ENCODE results near the gene NDFIP1.

NDFIP1 gene

GRCh38 chr5:142119051-142119625, 10.6 kb downstream of the NDFIP1 start:
- no peak for DNase-seq (ENCODE audit: low read depth in 2 of 2)

- DNase-seq (ENCODE audit: low read depth in 2 of 2) = no peak
Observed at GRCh38 chr5:142120247-142120935, 11.8 kb downstream of the NDFIP1 start.

GRCh38 chr5:142122121-142122520, 13.5 kb downstream of the NDFIP1 start:
- no peak for DNase-seq (ENCODE audit: low read depth in 2 of 2)

- DNase-seq (ENCODE audit: low read depth in 2 of 2) = no peak
Observed at GRCh38 chr5:142125378-142125777, 16.8 kb downstream of the NDFIP1 start.

- no peak for DNase-seq (ENCODE audit: low read depth in 2 of 2)
Observed at GRCh38 chr5:142125963-142126362, 17.4 kb downstream of the NDFIP1 start.

- no peak for DNase-seq (ENCODE audit: low read depth in 2 of 2)
Observed at GRCh38 chr5:142128675-142129208, 20.2 kb downstream of the NDFIP1 start.

DNA sequence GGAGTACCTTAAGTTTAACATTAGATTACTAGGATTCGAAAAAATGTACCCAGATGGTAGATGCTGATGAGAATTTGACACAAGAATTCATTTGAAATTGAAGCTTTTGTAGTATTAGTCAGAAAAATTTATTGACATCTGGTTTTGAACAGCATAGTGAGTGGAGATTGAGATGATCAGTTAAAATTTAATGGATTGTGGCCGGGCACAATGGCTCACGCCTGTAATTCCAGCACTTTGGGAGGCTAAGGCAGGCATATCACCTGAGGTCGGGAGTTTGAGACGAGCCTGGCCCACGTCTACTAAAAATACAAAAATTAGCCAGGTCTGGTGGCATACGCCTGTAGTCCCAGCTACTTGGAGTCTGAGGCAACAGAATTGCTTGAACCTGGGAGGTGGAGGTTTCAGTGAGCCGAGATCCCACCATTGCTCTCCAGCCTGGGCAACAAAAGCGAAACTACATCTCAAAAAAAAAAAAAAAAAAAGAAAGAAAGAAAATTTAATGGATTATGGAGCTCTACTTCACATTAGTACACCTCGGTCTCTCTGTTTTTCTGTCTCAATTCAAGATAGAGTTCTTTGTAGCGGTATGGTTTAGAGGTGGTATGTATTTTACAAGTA, 21.0 kb downstream of the NDFIP1 start:
- no peak for DNase-seq (ENCODE audit: low read depth in 2 of 2)

GRCh38 chr5:142131394-142131793, 22.8 kb downstream of the NDFIP1 start:
- DNase-seq (ENCODE audit: low read depth in 2 of 2) = no peak

DNA sequence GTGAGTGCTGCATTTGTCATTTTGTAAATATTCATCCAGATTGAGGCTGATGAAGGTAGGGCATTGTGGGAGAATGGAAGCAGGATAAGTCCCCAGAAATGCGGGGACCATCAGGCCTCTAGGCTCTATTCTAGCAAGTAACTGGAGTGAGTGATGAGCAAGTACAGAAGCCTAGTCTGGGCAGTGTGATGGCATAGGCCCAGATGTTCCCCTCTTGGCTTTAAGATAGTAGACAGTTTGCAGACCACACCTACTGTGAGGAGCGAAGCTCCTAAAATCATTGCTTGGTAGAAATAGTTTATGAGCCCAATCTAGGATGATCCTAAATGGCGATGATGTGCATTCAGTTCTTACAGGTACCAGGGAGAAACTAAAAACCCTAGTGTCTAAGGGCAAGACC, 24.3 kb downstream of the NDFIP1 start:
- DNase-seq (ENCODE audit: low read depth in 2 of 2) = no peak

GRCh38 chr5:142133330-142134206, 25.0 kb downstream of the NDFIP1 start:
- no peak for DNase-seq (ENCODE audit: low read depth in 2 of 2)

GRCh38 chr5:142134331-142135010, 25.9 kb downstream of the NDFIP1 start:
- no peak for DNase-seq (ENCODE audit: low read depth in 2 of 2)

- DNase-seq (ENCODE audit: low read depth in 2 of 2) = no peak
Observed at GRCh38 chr5:142141463-142141862, 32.9 kb downstream of the NDFIP1 start.

- no peak for DNase-seq (ENCODE audit: low read depth in 2 of 2)
Observed at GRCh38 chr5:142143878-142144277, 35.3 kb downstream of the NDFIP1 start.

DNA sequence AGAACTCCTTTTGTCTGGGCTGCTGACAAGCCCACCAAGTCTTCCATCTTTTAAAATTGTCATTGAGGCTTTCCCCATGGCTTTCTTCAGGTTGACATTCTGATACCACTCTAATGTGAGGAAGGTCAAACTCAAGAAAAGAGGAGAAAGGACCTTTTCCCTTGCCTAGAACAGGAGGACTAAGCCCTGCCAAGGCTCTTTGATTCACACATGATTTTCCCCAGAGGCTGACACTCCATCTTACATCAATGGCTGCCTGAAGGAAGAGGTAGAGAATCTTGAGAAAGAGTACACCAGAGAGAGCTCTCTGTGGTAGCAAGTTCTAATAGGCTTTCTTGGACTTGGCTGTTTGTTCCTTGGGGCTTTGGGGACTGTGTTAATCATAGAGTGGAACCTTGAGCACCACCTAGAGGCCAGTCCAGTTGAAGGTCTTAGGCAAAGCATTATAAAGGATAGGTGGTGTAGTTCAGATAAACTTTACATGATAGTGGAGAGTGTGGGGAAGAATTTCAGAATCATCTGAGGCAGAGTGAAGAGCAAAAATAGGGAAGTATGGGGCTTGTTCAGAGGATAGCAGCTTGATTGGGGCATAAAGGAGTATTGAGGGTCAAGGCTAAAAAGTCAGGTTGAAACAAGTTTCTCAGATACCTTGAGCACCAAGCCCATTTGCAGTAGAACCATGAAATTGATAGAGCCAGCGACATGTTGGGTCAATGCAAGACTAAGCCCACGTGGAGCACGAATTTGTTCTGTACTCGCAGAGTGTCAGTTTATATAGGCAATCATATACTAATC, 36.7 kb downstream of the NDFIP1 start:
- DNase-seq (ENCODE audit: low read depth in 2 of 2) = peak; percentile 21 to 30

DNA sequence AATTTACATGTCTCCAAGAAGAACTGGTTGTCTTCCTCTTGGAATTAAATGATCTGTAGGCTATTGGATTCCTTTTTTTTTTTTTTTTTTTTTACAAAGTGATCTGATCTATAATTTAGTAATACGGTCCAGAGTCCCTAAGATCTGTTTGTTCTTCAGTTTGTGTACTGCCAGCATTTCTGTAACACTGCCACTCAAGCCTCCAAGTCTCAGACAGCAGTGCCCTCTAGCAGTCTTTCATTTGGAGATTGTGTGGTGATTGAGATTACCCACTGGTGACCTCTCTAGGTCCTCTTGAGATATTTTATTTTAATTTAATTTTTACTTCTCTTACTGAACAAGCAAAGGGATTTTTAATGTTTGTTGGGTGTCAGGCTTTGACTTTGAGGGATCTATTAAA, 40.8 kb downstream of the NDFIP1 start:
- no peak for DNase-seq (ENCODE audit: low read depth in 2 of 2)

DNA sequence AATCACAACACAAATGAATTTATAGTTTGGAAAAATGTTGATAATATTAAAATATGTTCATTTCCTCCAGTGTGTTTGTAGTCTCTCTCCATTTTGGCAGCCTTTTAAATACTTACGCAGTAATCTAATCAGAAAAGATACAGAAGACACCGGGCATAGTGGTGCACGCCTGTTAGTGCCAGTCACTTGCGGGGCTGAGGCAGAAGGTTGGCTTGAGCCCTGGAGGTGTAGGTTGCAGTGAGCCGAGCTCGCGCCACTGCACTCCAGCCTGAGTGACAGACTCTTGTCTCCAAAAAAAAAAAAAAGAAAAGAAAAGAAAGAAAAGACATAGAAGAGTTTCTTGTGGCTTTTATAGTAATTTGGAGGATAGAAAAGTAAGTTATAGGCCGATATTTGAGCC, 41.9 kb downstream of the NDFIP1 start:
- no peak for DNase-seq (ENCODE audit: low read depth in 2 of 2)

DNA sequence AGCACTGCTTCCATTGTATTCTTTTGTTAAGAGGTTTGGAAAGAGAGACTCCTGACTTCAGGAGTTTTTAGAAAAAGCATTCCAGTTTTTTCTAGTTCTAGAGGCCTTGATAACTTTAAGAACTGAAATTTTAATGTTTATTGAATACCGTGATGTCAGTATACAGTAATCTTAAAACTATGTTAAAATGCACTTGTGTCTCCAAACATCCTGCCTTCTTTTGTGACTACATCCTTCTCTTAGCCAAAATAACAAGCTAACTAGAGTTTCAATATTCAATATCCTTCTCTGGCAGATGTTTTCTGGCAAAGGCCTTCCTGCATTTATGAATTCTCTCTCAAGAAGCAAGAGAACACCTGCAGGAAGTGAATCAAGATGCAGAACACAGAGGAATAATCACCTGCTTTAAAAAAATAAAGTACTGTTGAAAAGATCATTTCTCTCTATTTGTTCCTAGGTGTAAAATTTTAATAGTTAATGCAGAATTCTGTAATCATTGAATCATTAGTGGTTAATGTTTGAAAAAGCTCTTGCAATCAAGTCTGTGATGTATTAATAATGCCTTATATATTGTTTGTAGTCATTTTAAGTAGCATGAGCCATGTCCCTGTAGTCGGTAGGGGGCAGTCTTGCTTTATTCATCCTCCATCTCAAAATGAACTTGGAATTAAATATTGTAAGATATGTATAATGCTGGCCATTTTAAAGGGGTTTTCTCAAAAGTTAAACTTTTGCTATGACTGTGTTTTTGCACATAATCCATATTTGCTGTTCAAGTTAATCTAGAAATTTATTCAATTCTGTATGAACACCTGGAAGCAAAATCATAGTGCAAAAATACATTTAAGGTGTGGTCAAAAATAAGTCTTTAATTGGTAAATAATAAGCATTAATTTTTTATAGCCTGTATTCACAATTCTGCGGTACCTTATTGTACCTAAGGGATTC, 43.1 kb downstream of the NDFIP1 start:
- DNase-seq (ENCODE audit: low read depth in 2 of 2) = peak; percentile 15 to 17

GRCh38 chr5:142152384-142152732, 43.8 kb downstream of the NDFIP1 start:
- DNase-seq (ENCODE audit: low read depth in 2 of 2) = no peak

DNA sequence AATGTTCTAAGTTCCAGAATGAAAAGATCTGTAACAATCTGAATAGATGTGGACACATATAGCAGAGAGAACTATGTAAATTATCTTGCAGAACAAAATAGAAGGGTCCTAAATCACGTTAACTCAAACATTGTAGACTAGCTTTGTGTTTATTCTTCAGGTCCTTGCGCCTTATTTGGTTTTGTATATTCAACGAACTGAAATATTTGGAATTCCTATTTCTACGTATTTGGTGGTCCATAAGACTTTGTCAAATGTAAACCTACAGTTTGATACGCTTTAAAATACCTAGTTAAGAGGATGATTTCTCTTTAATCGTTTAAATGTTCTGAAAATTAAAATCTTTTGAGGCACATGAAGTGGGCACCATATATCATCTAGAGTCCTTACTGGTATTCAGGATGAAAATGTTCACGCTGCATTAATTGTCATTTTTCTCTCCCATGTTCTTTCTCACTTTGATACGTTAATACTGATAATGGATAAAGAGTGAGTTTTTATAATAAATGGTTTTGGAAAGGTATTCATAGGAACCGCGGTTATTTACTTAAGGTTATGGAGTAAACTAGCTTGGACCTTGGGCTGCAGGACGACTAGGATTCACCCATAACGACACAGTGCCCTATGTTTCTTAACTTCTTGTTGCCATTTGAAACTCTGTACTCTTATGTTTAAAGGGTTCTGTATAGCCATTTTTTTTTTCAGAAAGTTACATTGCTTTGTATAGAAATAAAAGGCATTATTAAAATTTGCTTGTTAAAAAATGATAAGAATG, 45.3 kb downstream of the NDFIP1 start:
- no peak for DNase-seq (ENCODE audit: low read depth in 2 of 2)

All from stimulated activated CD8-positive, alpha-beta memory T cell treated with anti-CD3 and anti-CD28 coated beads, Interleukin-2, amount 100 ng/mL, for 48 hours (primary cell).